ENCODE data around the gene CCDC127.

CCDC127 gene

GRCh38 chr5:156411-157072, 61.4 kb downstream of the CCDC127 start:
- no peak for DNase-seq

GRCh38 chr5:155651-156410, 62.1 kb downstream of the CCDC127 start:
- DNase-seq, result no peak

- no peak for DNase-seq
Measured at GRCh38 chr5:154826-155225, 63.1 kb downstream of the CCDC127 start.

DNA sequence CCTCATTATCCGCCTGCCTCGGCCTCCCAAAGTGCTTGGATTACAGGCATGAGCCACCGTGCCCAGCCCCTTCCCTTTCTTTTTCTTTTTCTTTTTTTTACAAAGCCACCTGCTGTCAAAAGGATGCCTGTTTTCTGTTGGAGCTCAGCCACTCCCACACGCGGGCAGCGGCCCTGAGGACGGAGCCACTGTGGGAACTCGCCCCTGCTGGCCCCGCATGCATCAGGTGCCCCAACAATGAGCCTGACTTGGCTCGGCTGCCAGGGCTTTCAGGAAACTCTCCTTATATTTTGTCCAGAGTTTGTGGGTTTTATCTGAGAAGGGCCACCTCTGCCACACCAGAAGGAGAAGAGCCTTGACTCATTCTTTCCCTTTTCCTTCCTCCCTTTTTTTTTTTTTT, 63.7 kb downstream of the CCDC127 start:
- DNase-seq, result no peak

- no peak for DNase-seq
Measured at GRCh38 chr5:153256-153655, 64.7 kb downstream of the CCDC127 start.

DNA sequence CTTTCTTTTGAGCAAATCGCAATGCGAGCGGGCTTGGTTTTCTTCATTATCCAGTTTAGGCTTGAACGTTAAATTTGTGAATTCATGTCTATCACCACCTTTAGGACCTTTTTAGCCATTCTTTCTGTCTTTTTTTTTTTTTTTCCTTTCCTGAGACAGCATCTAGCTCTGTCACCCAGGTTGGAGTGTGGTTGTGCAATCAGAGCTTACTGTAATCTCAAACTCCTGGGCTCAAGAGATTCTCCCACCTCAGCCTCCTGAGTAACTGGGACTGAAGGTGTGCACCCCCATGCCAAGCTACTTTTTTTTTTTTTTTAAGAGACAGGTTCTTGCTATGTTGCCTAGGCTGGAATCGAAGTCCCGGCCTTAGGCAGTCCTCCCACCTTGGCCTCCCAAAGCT, 65.9 kb downstream of the CCDC127 start:
- no peak for DNase-seq

DNA sequence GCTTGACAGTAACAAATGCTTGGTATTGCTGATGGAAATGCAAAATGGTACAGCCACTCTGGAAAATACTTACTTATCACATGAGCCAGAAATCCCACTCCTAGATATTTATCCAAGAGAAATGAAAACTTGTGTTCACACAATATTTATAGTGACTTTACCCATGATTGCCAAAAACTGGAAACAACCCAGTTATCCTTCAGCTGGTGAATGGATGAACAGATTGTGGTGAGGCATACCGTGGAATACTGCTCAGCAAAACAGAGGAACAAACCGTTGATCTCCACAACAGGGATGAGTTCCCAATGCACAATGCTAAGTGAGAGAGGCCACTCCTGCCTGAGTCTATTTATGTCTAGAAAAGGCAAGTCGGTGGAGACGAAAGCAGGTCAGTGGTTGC, 67.2 kb downstream of the CCDC127 start:
- DNase-seq, result no peak

GRCh38 chr5:149745-150485, 68.0 kb downstream of the CCDC127 start:
- DNase-seq, result no peak

- DNase-seq, result peak; percentile 55
Measured at GRCh38 chr5:147751-148150, 70.2 kb downstream of the CCDC127 start.
